GM18951 (cell line): ENCODE measurements around the gene NRG4.
A peak's percentile ranks its signal among the peaks of the same experiment; 100 is the strongest.
"Not testable (repeated sequence)": the region's sequence is repeated elsewhere in the genome, so short reads cannot be mapped to it uniquely, and the experiment has no call there.

Experiments used
- POLR2A ChIP-seq: IDR thresholded peaks from 4 replicates; pipeline ENCODE4 v1.6.1; 2011; ENCODE audit warnings: mild to moderate bottlenecking; ENCODE audit not compliant: insufficient read length, insufficient read depth; ENCODE audit errors: extremely low read depth
- in situ Hi-C: fragments of 300-500 bp; cut with MboI; formaldehyde crosslinking; loops from one replicate; pipeline ENCODE4 v1.12.0; 2022; ENCODE audit warnings: low sequenced_read_pairs, mixed read lengths, inconsistent platforms; ENCODE audit not compliant: unreplicated experiment

Gene NRG4

DNA sequence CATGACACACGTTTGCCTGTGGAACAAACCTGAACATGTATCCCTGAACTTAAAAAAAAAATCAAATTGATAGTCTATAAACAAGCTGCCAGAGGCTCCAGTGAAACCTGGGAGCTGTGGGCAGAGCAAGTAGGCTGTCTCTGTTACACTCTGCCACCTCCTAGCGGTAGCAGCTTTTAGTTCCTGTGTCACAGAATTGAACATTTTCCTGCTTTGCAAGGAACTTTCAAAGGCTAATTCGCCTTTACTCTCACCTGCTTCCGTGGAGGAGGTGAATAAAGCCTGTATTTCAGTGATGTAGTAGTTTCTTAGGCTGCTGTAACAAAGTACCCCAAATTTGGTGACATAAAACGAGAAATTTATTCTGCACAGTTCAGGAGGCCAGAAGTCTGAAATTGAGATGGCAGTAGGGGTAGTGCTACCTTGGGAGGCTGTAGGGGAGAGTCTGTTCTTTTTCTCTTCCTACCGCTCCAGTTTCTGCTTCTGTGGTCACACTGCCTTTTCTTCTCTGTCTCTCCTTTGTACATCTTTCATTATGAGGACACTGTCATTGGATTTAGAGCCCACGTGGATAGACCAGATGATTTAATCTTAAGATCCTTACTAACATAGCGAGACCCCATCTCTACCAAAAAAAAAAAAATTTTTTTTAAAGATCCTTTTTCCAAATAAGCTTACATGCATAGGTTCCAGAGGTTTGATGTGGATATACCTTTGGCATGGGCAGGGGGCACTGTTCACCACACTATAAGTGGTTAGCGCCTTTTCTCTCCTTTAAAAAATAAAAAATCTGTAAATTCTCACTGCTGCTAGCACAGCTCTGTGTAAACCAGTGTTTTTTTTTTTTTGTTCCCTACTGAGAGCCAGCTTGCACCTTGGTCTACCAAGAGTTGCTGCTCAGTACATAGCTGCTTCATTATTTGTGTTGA lies 83.3 kb downstream of the NRG4 start:
- TF ChIP-seq POLR2A, result no peak
- in situ Hi-C loops, result no loop called here

DNA sequence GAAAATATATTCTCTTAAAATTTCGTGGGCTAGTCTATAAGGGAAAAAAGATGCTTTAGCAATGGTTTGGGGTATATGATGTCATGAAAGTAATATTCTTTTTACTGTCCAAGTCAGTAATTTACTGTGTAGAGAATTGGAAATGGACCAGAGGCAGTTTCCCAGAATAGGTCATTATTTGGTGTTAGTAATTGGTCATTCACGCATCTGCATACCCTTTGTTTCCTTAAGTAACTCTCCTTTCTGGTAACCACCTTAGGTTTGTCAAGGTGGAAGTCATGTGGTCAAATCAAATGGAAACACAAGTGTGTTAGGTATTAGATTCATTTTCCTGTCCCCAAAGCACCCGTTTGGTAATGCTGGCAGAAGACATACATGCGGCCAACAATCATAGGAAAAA lies 84.6 kb downstream of the NRG4 start:
- in situ Hi-C loops, result no loop called here

DNA sequence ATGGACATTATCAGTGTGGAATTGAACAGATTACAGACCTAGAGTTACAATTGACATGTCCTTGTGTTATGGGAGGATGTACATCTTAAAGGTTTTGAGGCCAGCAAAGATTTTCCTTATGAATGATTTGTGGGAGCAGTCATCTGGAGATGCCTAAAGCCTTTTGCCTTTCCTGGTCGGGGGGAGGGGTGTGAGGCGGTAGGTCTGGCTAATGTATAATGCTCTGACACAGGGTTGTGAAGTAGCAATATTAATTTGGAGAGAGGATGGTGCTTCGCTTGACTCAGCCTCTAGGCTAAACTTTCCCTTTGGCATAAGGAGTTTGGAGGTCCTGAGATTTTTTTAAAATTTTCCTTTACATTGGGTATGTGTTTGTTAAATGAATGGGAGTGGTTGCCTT lies 85.3 kb downstream of the NRG4 start:
- in situ Hi-C loops, result no loop called here

More for the DNA sequence above, 84.6 kb downstream of the NRG4 start:
- TF ChIP-seq POLR2A, result no peak

GRCh38 chr15:75925440-75925839 lies 86.8 kb downstream of the NRG4 start:
- in situ Hi-C loops, result no loop called here
- TF ChIP-seq POLR2A, result no peak

More for the DNA sequence above, 85.3 kb downstream of the NRG4 start:
- no peak for TF ChIP-seq POLR2A

- TF ChIP-seq POLR2A, result no peak
- in situ Hi-C loops, result no loop called here
Measured at GRCh38 chr15:75924576-75924975, 87.6 kb downstream of the NRG4 start.

- in situ Hi-C loops, result no loop called here
- TF ChIP-seq POLR2A, result no peak
Measured at GRCh38 chr15:75923756-75924155, 88.5 kb downstream of the NRG4 start.

GRCh38 chr15:75921732-75922703 lies 90.2 kb downstream of the NRG4 start:
- TF ChIP-seq POLR2A, result no peak
- in situ Hi-C loops, result no loop called here

GRCh38 chr15:75920079-75920478 lies 92.1 kb downstream of the NRG4 start:
- in situ Hi-C loops, result no loop called here
- TF ChIP-seq POLR2A, result no peak

DNA sequence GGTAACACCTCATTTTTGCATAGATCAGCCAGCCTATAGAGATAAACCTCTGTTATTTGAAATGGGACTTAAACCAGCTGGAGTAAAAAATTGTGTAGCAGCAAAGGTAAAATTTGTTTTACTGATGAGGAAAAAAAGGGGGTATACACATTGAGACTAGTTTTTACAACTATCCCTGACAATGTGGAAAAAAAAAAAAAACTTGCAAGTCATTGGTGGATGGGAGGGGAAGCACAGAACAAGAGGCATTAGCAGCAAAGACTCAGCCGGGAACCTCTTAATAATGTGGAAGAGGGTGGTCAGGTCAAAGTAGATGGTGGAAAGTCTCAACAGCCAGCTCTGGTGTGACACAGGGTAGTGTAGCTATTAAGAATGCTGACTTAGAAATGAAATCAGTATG lies 94.1 kb downstream of the NRG4 start:
- in situ Hi-C loops, result no loop called here
- TF ChIP-seq POLR2A, result no peak

- in situ Hi-C loops, result no loop called here
- TF ChIP-seq POLR2A, result no peak
Measured at GRCh38 chr15:75916978-75917377, 95.2 kb downstream of the NRG4 start.

- in situ Hi-C loops, result not testable (repeated sequence)
Measured at GRCh38 chr15:75910355-75910754, 101.9 kb downstream of the NRG4 start.

DNA sequence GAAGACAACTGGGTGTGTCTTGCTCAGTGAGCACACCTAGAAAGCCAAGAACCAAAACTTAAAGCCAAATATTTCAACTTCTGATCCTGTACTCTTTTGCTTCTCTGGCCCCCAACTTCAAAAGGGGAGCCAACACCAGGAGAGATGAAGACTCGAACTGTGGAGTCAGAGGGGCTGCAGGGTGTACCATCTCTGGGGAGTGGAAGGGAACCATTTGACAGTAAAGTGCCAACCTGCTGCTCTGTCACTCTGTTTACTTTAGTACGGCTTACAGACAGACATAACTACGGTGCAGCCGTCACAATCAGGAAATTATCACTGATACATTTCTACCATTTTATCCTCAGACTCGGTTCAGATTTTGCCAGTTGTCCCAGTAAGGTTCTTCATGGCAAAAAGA lies 107.0 kb downstream of the NRG4 start:
- TF ChIP-seq POLR2A, result no peak
- in situ Hi-C loops, result no loop called here

DNA sequence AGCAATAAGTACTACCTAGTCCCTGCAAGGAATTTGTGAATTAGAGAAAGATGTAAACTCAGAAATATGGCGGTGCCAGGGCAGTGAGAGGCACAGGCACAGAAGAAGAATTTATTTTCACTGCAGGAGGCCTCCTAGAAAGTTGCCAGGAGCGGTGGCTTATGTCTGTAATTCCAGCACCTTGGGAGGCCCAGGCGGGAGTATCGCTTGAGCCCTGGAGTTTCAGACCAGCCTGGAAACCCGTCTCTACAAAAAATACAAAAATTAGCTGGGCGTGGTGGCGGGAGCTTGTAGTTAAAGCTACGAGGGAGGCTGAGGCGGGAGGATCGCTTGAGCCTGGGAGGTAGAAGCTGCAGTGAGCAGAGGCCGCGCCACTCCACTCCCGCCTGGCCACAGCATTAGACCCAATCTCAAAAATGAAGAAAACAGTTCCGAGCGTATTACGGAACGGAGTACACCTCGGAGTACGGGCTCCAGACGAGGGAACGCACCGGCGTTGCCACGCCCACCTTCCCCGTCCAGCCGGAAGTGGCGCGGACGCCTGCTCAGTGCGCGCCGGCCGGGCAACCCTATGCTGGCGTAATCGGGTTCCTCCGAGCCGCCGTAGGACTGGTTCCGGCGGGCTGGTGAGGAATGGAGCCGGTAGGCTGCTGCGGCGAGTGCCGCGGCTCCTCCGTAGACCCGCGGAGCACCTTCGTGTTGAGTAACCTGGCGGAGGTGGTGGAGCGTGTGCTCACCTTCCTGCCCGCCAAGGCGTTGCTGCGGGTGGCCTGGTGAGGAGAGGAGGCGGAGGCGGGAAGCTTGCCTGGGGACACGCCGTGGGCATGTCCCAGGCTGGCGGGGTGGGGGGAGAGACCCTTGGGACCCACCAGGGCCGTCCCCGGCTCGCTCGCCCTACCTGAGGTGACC lies 108.6 kb downstream of the NRG4 start, which contains the start of gene FBXO22:
TSS of gene FBXO22 (plus strand) at position 548 of the 909 bp plus-strand sequence. CDS start at position 634, 86 bp downstream.
- in situ Hi-C loops, result no loop called here
- TF ChIP-seq POLR2A, result peak; percentile 96

- in situ Hi-C loops, result no loop called here
- no peak for TF ChIP-seq POLR2A
Measured at GRCh38 chr15:75902129-75902557, 110.1 kb downstream of the NRG4 start.
